Stimulated activated CD4-positive, alpha-beta T cell treated with anti-CD3 and anti-CD28 coated beads, Interleukin-1b, Interleukin-23, amount 100 ng/mL, for 4 hours (primary cell): ENCODE measurements around the gene GRID2.
"Not testable (repeated sequence)": the region's sequence is repeated elsewhere in the genome, so short reads cannot be mapped to it uniquely, and the experiment has no call there.

Experiments used
- DNase-seq, 2 donors: peaks; one replicate each; pipeline ENCODE4 v3.0.0-alpha.2; 2020; ENCODE audit warnings: low read depth in 2 of 2

The GRID2 gene

DNA sequence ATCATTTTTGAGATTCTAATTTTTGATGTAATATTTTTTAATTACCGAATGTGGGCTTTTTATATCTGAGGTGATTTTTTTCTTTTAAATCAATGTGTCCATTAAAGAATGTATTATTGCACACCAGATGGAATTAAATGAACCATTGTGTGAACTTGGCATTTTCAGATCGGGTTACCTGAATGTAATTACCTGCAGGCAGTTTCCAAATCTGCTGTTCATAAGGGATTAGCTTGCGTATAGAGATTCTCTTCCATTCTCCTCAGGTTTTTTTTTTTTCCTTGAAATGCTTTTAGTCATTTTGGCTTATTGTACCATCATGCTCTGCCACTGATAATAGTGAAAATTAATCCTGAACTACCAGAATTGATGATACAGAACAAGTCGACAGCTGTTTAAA lies 1013.3 kb downstream of the GRID2 start:
- DNase-seq: no peak

DNA sequence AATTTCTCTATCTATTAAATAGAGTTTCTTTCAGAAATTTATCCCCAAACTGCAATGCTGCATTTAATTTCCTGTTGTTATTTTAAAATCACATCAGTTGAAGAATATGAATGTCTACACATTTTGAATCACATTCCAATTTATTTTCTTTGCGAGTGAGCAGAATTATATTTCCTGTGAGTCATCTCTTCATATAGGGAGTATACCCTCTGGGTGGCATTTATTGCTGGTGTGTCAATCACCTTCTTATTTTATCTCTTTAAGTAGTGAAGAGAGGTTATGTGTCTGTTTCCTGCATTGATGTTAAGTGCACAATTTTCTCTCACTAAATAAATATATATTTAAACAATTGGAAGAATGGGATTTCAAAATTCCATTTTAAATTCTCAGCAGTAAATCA lies 1013.8 kb downstream of the GRID2 start:
- DNase-seq: no peak

DNA sequence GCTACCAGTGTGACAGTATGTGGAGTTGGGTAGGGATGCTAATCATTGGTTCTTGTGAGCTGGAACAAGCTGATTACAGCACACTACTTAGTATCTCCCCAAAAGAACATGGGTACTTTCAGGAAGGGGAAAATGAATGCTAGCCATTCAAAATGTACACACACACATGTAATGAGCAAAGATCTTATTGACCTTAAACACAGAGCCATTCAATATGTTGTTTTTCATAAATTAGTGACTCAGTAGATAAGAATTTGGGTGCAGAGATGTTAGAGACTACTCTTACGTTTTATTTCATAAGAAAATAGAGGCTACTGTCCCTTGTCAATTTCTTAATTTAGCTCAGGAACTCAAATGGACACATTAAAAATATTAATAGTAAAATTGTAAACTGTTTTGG lies 1015.3 kb downstream of the GRID2 start:
- no peak for DNase-seq

DNA sequence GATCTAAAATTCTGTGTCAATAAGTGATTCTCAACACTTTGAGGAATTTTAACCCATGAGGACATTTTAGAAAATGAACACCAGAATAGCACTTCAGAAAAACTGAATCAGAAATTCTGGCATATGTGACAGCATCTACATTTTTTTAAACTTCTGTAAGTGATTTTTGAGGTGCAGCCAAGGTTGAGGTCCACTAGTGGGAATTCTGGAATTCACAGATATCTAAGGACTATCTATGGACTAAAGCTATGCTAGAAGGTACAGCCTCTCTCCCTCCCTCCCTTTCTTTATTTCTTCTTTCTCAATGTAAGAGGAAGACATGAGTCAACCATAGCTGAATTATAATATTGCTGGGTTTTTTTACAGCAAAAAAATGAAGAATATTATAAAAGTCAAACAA lies 1016.6 kb downstream of the GRID2 start:
- no peak for DNase-seq

DNA sequence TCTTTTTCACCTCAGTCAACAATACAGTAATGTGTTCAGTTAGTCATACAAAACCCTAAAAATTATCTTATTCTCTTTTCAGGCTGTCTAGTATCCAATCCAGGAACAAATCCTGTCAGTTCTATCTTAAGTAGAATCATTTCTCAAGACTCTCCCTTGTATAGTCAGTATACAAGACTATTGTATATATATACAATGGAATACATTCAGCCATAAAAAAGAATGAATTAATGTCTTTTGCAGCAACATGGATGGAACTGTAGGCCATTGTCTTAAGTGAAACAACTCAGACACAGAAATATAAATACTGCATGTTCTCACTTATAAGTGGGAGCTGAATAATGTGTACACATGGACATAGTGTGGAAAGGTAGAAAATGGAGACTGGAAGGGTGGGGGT lies 1023.6 kb downstream of the GRID2 start:
- no peak for DNase-seq

DNA sequence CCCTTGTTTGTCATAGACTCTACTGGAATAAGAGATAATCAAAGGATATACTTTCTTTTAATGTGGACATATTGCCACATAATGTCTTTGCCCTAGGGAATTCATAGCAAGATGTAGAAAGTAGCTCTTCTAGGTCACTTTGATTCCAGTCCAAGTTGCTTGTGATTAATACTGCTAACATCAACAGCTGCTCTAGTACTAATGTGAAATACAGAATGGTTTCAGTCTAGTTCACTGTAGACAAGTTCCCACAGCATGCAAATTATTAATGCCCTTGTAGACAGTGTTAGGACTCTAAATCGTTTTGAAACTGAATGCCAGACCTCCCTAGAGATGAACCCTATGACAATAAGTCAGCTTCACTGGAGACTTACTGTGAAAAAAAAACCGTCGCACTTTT lies 1030.2 kb downstream of the GRID2 start:
- DNase-seq: no peak

DNA sequence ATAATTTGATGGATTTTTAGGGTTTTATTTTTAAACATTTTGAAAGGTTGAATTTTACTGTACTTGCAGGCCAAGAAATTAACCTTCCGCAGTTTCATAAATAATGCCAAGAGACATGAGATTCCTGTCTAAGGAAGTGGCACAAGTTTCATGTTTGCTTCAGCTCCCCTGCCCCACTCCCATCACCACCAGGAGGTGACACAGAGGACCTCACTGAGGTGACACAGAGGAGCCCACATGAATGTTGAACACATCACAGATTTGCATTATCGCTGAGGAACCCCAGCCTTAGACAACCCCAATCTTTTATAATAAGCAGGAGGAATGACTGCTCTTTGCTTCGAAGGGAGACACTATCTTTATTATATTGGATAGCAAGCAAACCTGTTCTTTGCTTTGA lies 1033.4 kb downstream of the GRID2 start:
- DNase-seq: no peak

DNA sequence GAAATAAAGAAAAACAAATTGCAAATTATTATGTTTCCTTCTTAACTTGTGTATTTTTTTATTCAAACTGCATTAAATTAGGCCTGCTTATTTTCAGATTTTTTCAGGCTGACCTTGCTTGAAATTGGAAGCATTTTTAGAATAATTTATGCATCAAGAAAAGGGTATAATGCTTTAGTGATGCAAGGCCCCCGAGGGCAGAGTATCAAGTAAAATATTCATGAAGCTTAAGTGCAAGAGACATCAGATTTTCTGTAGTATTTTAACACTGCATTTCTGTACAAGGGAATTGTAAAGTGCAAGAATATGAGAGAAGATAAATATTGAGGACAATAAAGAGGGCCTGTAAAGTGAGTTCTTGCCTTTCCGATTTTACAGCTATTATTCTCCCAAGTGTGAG lies 1039.0 kb downstream of the GRID2 start:
- no peak for DNase-seq

DNA sequence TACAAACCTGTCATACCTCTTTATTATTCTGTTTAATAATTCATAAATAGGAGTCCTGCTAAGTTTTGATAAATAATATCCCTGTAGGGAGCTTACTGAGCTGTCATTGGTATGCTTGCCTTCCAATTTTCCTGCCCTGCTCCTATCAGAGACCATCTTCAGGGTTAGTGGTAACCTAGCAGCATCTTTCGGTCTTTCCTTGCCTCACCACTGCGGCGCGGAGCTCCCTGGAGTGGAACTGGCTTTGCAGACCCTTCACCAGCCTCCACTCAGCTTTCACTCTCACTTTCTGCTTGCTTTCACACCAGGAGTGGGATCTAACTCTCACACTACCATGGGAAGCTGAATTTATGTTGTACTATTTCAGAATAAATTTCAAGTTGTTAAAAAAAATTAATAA lies 1043.1 kb downstream of the GRID2 start:
- DNase-seq: no peak

DNA sequence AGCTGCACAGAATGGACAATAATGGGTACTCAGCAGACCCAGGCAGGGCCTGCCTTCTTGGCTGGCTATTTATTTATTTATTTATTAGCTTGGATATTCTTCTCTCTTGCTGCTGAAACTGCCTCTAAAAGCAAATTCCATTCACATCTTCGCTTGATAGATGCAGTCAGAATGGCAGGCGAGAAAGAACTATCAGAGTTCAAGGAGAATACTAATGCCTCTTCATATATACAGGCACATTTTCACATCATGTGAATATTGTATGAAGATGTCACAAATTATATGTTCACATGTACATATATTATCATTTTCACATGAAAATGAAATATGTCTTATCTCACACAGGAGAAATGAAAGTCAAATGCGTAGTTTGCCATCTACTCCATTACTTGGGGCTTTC lies 1045.1 kb downstream of the GRID2 start:
- DNase-seq: no peak

DNA sequence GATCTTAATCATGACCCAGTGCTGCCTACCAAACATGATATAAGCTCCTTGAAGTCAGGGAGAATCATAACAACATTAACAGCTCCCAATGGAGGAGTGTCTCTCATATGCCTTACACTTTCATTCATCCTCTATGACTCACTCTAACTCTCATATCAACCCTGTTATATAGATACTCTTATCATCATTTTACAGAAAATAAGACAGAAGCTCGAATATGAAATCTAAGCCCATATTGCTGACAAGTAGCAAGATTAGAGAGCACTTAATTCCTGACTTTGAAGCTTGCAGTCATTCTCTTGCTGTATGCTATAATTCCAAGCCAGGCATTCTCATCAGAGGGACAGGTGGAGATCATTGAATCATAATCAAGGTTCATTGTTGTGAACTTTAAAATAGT lies 1048.1 kb downstream of the GRID2 start:
- no peak for DNase-seq

DNA sequence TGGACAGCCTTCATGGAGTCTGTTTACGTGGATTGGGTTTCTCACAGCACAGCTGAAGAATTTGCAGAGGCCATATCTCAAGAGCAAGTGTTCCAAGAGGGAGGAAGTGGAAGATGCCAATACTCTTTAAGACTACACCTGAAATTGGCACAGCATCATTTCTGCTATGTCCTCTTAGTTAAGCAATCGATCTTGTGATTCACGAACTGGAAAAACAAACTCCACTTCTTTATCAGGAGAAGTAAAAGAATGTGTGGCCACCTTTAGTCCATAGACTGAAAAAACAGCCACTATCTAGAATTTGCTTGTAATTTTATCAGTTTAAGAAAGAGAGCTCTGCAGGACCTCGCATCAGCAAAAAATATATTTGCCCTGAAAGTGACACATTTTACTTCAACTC lies 1051.6 kb downstream of the GRID2 start:
- no peak for DNase-seq

DNA sequence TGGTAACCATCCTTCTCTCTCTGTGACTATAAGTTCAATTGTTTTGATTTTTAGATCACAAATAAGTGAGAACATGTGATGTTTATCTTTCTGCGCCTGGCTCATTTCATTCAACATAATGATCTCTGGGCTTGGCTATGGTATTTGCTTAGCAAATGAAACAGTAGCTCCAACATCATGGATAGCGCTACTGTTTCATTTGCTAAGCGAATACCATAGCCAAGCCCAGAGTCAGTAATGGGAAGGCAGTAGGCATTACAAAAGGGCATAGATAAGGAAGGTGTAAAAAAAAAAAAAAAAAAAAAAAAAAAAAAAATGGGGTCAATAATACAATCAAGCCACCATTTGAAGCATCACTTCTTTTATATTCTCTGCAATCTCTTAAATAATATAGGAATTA lies 1055.8 kb downstream of the GRID2 start:
- DNase-seq: no peak

DNA sequence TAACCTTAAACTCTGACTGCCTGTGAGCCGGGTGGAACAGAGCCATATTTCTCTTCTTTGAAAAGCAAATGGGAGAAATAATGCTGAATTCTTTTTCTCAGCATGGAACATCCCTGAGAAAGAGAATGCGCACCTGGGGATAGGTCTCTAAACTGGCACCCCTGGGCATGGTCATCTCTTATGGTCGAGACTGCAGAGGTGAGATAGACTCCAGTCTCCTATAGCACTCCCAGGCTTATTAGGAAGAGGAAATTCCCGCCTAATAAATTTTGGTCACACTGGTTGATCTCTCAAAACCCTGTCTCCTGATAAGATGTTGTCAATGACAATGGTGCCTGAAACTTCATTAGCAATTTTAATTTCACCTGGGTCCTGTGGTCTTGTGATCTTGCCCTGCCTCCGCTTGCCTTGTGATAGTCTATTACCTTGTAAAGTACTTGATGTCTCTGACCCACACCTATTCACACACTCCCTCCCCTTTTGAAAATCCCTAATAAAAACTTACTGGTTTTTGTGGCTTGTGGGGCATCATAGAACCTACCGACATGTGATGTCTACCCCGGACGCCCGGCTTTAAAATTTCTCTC lies 1062.5 kb downstream of the GRID2 start:
- DNase-seq: not testable (repeated sequence)

DNA sequence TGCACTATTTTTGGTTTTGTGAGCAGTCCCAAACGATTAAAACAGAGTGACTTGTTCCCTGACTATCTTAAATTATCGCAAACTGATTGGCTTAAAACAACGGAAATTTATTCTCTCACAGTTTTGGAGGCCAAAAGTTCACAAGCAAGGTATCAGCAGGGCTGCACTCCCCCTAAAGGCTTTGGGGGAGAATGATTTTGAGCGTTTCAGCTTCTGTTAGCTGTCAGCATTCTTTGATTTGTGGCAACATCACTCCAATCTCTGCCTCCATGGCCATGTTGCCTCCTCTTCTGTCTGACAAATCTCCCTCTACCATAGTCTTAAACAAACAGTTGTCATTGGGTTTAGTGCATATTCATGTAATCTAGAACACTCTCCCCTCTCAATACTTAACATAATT lies 1065.2 kb downstream of the GRID2 start:
- no peak for DNase-seq

DNA sequence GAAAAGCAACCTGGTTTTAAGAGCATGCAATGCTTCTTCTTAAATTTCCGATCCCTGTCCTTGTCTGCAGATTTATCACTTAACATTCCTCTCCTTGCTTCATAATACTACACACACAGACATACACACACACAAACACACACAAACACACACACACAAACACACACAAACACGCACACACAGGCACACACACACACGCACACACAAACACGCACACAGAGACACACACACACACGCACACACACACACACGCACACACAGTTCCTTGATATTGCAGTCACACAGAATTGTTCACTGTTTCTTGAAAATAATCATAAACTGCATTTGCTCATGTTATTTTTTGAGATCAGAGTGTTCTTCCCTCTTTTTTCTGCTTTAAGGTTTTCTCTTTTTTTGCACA lies 1066.5 kb downstream of the GRID2 start:
- no peak for DNase-seq

DNA sequence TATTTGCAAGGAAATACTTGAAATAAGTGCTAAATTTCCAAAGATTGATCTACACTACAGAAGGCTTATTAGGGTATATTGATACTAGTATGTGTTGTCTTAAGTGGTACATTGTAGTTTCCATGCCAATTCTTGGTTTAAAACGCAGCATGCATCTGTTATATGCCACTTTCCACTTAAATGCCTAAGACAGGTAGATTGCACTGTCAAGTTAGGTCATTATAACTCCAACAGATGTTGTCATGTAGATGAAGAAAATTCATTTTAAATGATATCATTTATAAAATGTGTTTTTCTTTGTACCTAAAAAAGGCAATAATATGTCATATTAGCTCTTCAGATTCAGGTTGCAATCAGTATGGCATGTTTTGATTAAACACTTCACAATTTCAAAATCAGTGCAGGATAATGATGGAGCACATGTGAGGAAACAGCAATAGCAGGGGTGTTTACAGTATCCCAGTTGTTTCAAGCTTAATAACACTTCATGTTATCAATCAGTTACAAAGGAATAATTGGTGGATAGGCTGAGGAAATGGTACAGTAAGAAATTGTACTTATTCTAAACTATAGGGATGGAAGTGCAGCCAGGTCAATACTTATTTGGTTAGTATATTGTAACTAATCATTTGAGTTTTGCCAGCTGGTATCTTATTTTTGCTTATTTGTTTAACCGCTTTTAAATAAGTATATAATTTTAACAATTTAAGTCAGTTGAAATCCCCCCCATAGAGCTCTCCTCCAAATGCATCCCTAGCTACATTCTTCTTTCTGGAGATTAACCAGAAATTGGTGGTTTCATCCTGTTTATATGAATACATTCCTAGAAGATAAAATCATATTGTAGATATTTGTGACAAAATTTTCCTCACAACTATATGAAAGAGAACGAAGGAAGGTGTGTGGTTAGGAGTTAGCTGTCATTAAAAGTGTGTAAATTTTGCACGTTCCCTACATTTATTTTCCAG lies 1070.4 kb downstream of the GRID2 start:
- no peak for DNase-seq

DNA sequence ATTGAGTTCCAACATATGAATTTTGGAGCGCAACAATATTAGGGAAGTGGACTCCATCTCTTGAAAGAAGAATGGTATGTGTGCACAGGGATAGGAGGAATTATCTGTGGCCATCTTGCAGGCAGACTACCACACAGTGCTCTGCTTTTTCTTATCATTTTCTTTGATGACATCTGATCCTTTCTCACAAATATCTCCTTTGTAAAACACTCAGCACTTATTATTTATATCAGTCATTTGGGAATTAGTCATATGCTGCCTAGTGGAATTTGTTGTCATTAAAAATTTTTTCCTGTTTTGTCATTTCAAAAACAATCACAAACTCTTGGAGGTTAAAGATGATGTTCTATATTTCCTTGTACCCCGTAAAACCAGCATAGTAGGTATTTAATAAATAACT lies 1080.5 kb downstream of the GRID2 start:
- no peak for DNase-seq

DNA sequence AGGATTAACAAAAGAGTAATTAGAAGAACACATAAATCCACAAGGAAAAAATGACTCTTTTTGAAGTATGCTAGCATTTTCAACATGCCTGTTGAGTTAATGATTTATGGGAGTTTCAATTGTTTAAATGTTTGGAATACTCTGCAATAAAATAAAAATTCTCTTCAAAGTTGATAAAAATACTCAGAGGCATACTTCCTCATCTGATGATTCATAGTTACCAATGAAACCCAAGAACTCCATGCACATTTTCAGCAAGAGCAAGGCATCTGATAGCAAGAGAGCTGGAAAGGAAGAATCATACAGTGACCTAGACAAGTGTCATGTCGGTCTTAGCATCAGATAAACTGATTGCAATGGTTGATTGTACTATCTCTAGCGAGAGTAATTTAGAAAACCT lies 1081.1 kb downstream of the GRID2 start:
- no peak for DNase-seq

DNA sequence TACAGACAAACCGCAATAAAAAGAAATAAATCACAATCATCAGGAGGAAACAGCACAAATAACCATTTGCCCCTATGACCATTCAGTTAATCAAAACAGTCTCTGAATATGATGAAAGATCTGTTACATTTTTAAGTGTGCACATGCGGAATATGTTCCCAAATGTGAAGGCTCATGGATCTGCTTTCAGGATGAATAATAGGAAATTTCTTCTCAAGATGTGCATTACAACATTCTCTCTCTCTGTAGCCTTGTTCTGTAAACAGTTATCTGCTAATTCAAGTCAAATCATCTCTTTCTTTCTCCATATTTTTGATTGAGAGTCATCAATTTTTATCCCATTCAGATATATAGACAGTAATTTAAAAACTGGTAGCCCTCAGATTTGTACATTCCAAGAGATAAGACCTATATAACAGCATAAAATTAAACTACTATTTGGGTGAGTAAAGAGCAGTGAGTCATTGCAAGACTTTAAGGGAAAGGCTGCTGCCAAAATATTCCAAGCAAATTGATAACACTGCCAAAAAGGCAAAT lies 1090.8 kb downstream of the GRID2 start:
- DNase-seq: no peak

DNA sequence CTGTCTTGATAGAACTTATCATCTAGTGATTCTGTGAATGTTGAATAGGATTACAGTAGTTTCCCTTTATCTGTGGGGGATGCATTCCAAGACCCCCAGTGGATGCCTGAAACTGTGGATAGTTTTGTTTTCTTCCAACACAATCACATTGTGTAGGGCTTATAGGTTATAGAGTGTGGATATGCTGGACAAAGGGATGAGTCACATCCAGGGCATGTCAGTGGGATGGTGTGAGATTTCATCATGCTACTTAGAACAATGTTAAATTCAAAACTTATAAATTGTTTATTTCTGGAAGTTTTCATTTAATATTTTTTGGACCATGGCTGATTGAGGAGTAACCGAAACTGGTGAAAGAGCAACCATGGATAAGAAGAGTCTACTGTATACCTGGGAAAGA lies 1092.5 kb downstream of the GRID2 start:
- DNase-seq: no peak

DNA sequence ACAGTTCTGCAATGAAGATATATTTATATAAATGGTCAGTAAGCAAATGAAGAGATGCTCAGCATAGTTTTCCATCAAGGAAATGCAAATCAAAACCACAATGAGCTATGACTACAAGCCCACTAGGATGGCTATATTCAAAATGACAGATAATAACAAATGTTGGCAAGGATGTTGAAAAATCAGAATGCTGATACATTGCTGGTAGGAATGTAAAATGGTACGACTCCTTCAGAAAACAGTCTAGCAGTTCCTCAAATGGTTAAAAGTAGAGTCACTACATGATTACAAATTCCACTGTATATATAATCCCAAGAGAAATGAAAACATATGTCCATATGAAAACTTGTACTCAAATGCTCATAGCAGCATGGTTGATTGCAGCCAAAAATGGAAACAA lies 1099.8 kb downstream of the GRID2 start:
- DNase-seq: no peak
